Nucleus accumbens (tissue), 56 donors: Measurements from ENCODE around the gene PRDM16.

Experiments used
- DNase-seq, 56 donors: peaks; one replicate each; lab custom pipeline; 2025; lab: John Stamatoyannopoulos, UW

Gene PRDM16

GRCh38 chr1:3351449-3352298, 282.7 kb downstream of the PRDM16 start:
- no peak for DNase-seq

GRCh38 chr1:3352299-3352951, 283.4 kb downstream of the PRDM16 start:
- DNase-seq: no peak

GRCh38 chr1:3352952-3353331, 283.9 kb downstream of the PRDM16 start:
- DNase-seq: no peak

GRCh38 chr1:3353876-3354275, 284.9 kb downstream of the PRDM16 start:
- no peak for DNase-seq

GRCh38 chr1:3355089-3355488, 286.1 kb downstream of the PRDM16 start:
- DNase-seq: no peak

GRCh38 chr1:3355894-3356826, 287.2 kb downstream of the PRDM16 start:
- no peak for DNase-seq

GRCh38 chr1:3356827-3357460, 287.9 kb downstream of the PRDM16 start:
- no peak for DNase-seq

- DNase-seq: no peak
These were observed 288.7 kb downstream of the PRDM16 start for GRCh38 chr1:3357526-3358297.

GRCh38 chr1:3359351-3359750, 290.3 kb downstream of the PRDM16 start:
- no peak for DNase-seq

- DNase-seq: no peak
These were observed 290.9 kb downstream of the PRDM16 start for GRCh38 chr1:3359756-3360440.

GRCh38 chr1:3360646-3361257, 291.7 kb downstream of the PRDM16 start:
- peak in 20 of 56 donors; percentile 11 to 60 (median 21) for DNase-seq

- no peak for DNase-seq
These were observed 294.0 kb downstream of the PRDM16 start for GRCh38 chr1:3363023-3363422.

GRCh38 chr1:3363756-3364155, 294.8 kb downstream of the PRDM16 start:
- no peak for DNase-seq

- no peak for DNase-seq
These were observed 295.5 kb downstream of the PRDM16 start for GRCh38 chr1:3364551-3364950.

GRCh38 chr1:3364983-3365382, 296.0 kb downstream of the PRDM16 start:
- DNase-seq: no peak

GRCh38 chr1:3365523-3366125, 296.6 kb downstream of the PRDM16 start:
- DNase-seq: no peak

- DNase-seq: peak in 34 of 56 donors; percentile 13 to 72 (median 38)
These were observed 297.4 kb downstream of the PRDM16 start for GRCh38 chr1:3366126-3367051.
